H1 (cell line): ENCODE results near the gene MARK4. TPM values are rescaled to one million over a fixed set of nuclear protein-coding genes. Genes with fewer than 3 reads are reported as not detected.

Experiments
- CHD7 ChIP-seq: fragments of 300-600 bp; sonication (generic); IDR thresholded peaks from 2 replicates; pipeline ENCODE4 v1.7.1; 2012; ENCODE audit warnings: low read length, moderate library complexity, mild to moderate bottlenecking, inconsistent platforms; ENCODE audit not compliant: insufficient replicate concordance
- EGR1 ChIP-seq: IDR thresholded peaks from 2 replicates; pipeline ENCODE4 v1.6.1; 2011; ENCODE audit warnings: low read depth, low read length, borderline replicate concordance
- EZH2 ChIP-seq: fragments of 200-600 bp; sonication (generic); IDR thresholded peaks from 2 replicates; pipeline ENCODE4 v1.7.1; 2012; ENCODE audit warnings: low read depth, mild to moderate bottlenecking, moderate library complexity, low read length, inconsistent platforms; ENCODE audit not compliant: severe bottlenecking
- GTF2F1 ChIP-seq: IDR thresholded peaks from 2 replicates; pipeline ENCODE4 v1.6.1; 2012; ENCODE audit warnings: low read depth, low read length, improper control_type of control experiment, borderline replicate concordance
- NRF1 ChIP-seq: IDR thresholded peaks from 2 replicates; pipeline ENCODE4 v1.6.1; 2011; ENCODE audit warnings: mild to moderate bottlenecking, low read depth, low read length, improper control_type of control experiment
- POLR2AphosphoS5 ChIP-seq: IDR thresholded peaks from 2 replicates; pipeline ENCODE4 v1.6.1; 2011; ENCODE audit warnings: low read depth, low read length
- SP4 ChIP-seq: IDR thresholded peaks from 2 replicates; pipeline ENCODE4 v1.6.1; 2012; ENCODE audit warnings: low read length, inconsistent platforms
- TCF12 ChIP-seq: IDR thresholded peaks from 2 replicates; pipeline ENCODE4 v1.6.1; 2011; ENCODE audit warnings: low read depth, mild to moderate bottlenecking, low read length
- polyA plus RNA-seq, 7 experiments: library from polyadenylated mRNA; depleted of rRNA in 3 of 7; stranded (reverse) in 5 of 7; unstranded in 2 of 7; fragments of >200 nt in 5 of 7; fragments of 200-250 nt in 2 of 7; gene quantifications; 1 replicate in 5 of 7; 2 replicates in 1 of 7; 4 replicates in 1 of 7; pipeline versions ENCODE4 v1.2.1 to v1.2.3, GENCODE V29; 2011 to 2013; ENCODE audit warnings: missing spikeins in 2 of 7, mixed read lengths in 2 of 7
- total RNA-seq: library from RNA; stranded (reverse); fragmentation: NEBNext Ultra II Directional; extraction: Animal tissue kit (Norgen Biotek cat#: 25700); gene quantifications from 2 replicates; pipeline ENCODE4 v1.2.1, GENCODE V29; 2021

Gene MARK4
- total and polyA plus RNA-seq, 2 of the 8 experiments (the other 6 are each of a cell fraction or from before 2014, with no cell fraction given) = 12.3 to 49.8 TPM

- TF ChIP-seq CHD7 = no peak
- no peak for TF ChIP-seq SP4
- no peak for TF ChIP-seq EZH2
- no peak for TF ChIP-seq NRF1
- TF ChIP-seq EGR1 = no peak
- TF ChIP-seq TCF12 = no peak
- no peak for TF ChIP-seq GTF2F1
- TF ChIP-seq POLR2AphosphoS5 = no peak
Observed at GRCh38 chr19:45302416-45302815, 51.3 kb downstream of the MARK4 start (continued).
